Upper lobe of left lung (tissue), 4 donors: ENCODE data around the gene USP15.

ENCODE experiments used
- POLR2AphosphoS5 ChIP-seq, 2 donors: sonication (generic); formaldehyde crosslinking; IDR thresholded peaks; one replicate each; pipeline ENCODE4 v1.5.1; 2017; ENCODE audit warnings: antibody characterized with exemption in 2 of 2
- TF ChIP-seq, protein P1 (sequence below), 6 experiments: fragments of 450-650 bp in 4 of 6; fragments of 200-600 bp in 2 of 6; sonication (generic) in 2 of 6; IDR thresholded peaks; one replicate each; pipeline ENCODE4 v1.5.1; 2016 to 2019; ENCODE audit warnings: antibody characterized with exemption in 6 of 6

- TF ChIP-seq, protein P1, sequence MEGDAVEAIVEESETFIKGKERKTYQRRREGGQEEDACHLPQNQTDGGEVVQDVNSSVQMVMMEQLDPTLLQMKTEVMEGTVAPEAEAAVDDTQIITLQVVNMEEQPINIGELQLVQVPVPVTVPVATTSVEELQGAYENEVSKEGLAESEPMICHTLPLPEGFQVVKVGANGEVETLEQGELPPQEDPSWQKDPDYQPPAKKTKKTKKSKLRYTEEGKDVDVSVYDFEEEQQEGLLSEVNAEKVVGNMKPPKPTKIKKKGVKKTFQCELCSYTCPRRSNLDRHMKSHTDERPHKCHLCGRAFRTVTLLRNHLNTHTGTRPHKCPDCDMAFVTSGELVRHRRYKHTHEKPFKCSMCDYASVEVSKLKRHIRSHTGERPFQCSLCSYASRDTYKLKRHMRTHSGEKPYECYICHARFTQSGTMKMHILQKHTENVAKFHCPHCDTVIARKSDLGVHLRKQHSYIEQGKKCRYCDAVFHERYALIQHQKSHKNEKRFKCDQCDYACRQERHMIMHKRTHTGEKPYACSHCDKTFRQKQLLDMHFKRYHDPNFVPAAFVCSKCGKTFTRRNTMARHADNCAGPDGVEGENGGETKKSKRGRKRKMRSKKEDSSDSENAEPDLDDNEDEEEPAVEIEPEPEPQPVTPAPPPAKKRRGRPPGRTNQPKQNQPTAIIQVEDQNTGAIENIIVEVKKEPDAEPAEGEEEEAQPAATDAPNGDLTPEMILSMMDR (IDR thresholded peaks at IDR 0.05): no peak
- no peak for TF ChIP-seq POLR2AphosphoS5 (IDR thresholded peaks at IDR 0.05)
Measured at GRCh38 chr12:62301799-62302133, 41.6 kb downstream of the USP15 start.
